Gastroesophageal sphincter (tissue), 4 donors: Measurements from ENCODE around the gene RPGR. TPM values are rescaled to one million over a fixed set of nuclear protein-coding genes. Genes with fewer than 3 reads are reported as not detected.

Source experiments
- ATAC-seq: fragments of 150-250 bp; one replicate; pipeline ENCODE4 v1.9.1; 2016; ENCODE audit warnings: mild to moderate bottlenecking, moderate library complexity
- H3K27ac ChIP-seq, 4 donors: fragments of 200-600 bp; sonication (generic) in 3 of 4; 1 replicate in 3 of 4; 2 replicates in 1 of 4; pipeline ENCODE4 v1.5.1; 2016 to 2019
- H3K27me3 ChIP-seq: fragments of 200-600 bp; sonication (generic); one replicate; pipeline ENCODE4 v1.5.1; 2019
- H3K36me3 ChIP-seq, 2 donors: fragments of 200-600 bp; sonication (generic); one replicate each; pipeline ENCODE4 v1.5.1; 2019; ENCODE audit warnings: control low read depth in 1 of 2
- H3K4me1 ChIP-seq, 3 donors: fragments of 200-600 bp; sonication (generic); 1 replicate in 2 of 3; 2 replicates in 1 of 3; pipeline ENCODE4 v1.5.1; 2016 to 2019; ENCODE audit warnings: control low read depth in 2 of 3
- H3K4me3 ChIP-seq, 2 donors: fragments of 200-600 bp; sonication (generic); one replicate each; pipeline ENCODE4 v1.5.1; 2019; ENCODE audit warnings: mild to moderate bottlenecking in 1 of 2, moderate library complexity in 1 of 2
- H3K9me3 ChIP-seq, 3 donors: fragments of 200-600 bp; sonication (generic); one replicate each; pipeline ENCODE4 v1.5.1; 2017 to 2019; ENCODE audit warnings: control low read depth in 2 of 3
- CTCF ChIP-seq, 4 experiments: fragments of 200-600 bp in 2 of 4; fragments of 450-650 bp in 2 of 4; sonication (generic) in 1 of 4; IDR thresholded peaks; one replicate each; pipeline ENCODE4 v1.5.1; 2017 to 2019; ENCODE audit warnings: antibody characterized with exemption in 4 of 4, mild to moderate bottlenecking in 2 of 4, moderate library complexity in 2 of 4
- EP300 ChIP-seq: sonication (generic); formaldehyde crosslinking; IDR thresholded peaks from one replicate; pipeline ENCODE4 v1.6.1; 2017; ENCODE audit warnings: antibody characterized with exemption, mild to moderate bottlenecking
- POLR2A ChIP-seq, 2 donors: fragments of 450-650 bp; IDR thresholded peaks; one replicate each; pipeline ENCODE4 v1.6.1; 2017; ENCODE audit warnings: antibody characterized with exemption in 2 of 2, mild to moderate bottlenecking in 2 of 2, moderate library complexity in 1 of 2
- POLR2AphosphoS5 ChIP-seq: sonication (generic); formaldehyde crosslinking; IDR thresholded peaks from one replicate; pipeline ENCODE4 v1.6.1; 2017; ENCODE audit warnings: antibody characterized with exemption
- WGBS, 2 donors: methylation state at CpG; one replicate each; pipeline ENCODE4 v1.1.5; 2018; ENCODE audit warnings: low coverage in 1 of 2; 5-methylcytosine and 5-hydroxymethylcytosine counted together
- total RNA-seq, 4 donors: library from RNA; depleted of rRNA; stranded (reverse); fragments of >200 nt; gene quantifications; one replicate each; pipeline ENCODE4 v1.1.0, GENCODE V29; 2016

RPGR gene
- total RNA-seq, 4 donors from 2014 or later, result 12.7 to 25.4 (median 20.0) TPM

- H3K4me3 ChIP-seq, result no peak within 1 kb of the TSS
- H3K27ac ChIP-seq, result no peak within 1 kb of the TSS
- H3K9me3 ChIP-seq, result no peaks in the 10 kb centered on the region
- TF ChIP-seq EP300 (no peak), CTCF (IDR thresholded peaks at IDR 0.05) (no peak), POLR2AphosphoS5 (no peak), POLR2A (IDR thresholded peaks at IDR 0.05) (no peak)
- H3K4me1 ChIP-seq, result no peaks in the 10 kb centered on the region
- WGBS, 2 donors, result 65 to 71% methylated on average over 4 of the region's 4 CpGs
- no peaks in the 10 kb centered on the region for H3K27me3 ChIP-seq
- no peak for ATAC-seq
- H3K36me3 ChIP-seq, result no peaks in the 10 kb centered on the region
These were observed 25.1 kb upstream of the RPGR start, which contains the start of gene OTC for GRCh38 chrX:38352362-38352761. Gene OTC (plus strand): TSS chrX:38352604. CDS start chrX:38352697, 93 bp downstream.

- Histone ChIP-seq H3K9me3 (no peaks in the 10 kb centered on the region), H3K27me3 (no peaks in the 10 kb centered on the region), H3K4me1 (no peaks in the 10 kb centered on the region), H3K36me3 (no peaks in the 10 kb centered on the region), H3K27ac (no peak overlapping the region), H3K4me3 (no peak overlapping the region)
- 60 to 68% methylated on average over 1 to 3 of the region's 3 CpGs for WGBS, 2 donors
- no peak for ATAC-seq
- TF ChIP-seq CTCF (IDR thresholded peaks at IDR 0.05) (no peak), EP300 (no peak), POLR2A (IDR thresholded peaks at IDR 0.05) (no peak), POLR2AphosphoS5 (no peak)
These were observed 24.0 kb upstream of the RPGR start for GRCh38 chrX:38351346-38351745.

GRCh38 chrX:38347136-38347535 lies 19.8 kb upstream of the RPGR start:
- no peak overlapping the region for H3K4me3 ChIP-seq
- H3K27ac ChIP-seq, result no peak overlapping the region
- WGBS, 2 donors, result 79% methylated on average over 2 of the region's 2 CpGs; no CpG with 5 or more reads in 1 of the 2 donors
- H3K4me1 ChIP-seq, result no peaks in the 10 kb centered on the region
- TF ChIP-seq POLR2A (IDR thresholded peaks at IDR 0.05) (no peak), EP300 (no peak), CTCF (IDR thresholded peaks at IDR 0.05) (no peak), POLR2AphosphoS5 (no peak)
- no peaks in the 10 kb centered on the region for H3K27me3 ChIP-seq
- ATAC-seq, result no peak
- H3K36me3 ChIP-seq, result no peaks in the 10 kb centered on the region
- no peaks in the 10 kb centered on the region for H3K9me3 ChIP-seq

- Histone ChIP-seq H3K9me3 (no peaks in the 10 kb centered on the region), H3K4me1 (no peaks in the 10 kb centered on the region), H3K27me3 (no peaks in the 10 kb centered on the region), H3K4me3 (no peak overlapping the region), H3K27ac (no peak overlapping the region), H3K36me3 (no peaks in the 10 kb centered on the region)
- 48 to 51% methylated on average over 2 to 5 of the region's 5 CpGs for WGBS, 2 donors
- ATAC-seq, result no peak
- TF ChIP-seq CTCF (IDR thresholded peaks at IDR 0.05), result no peak
- no peak for TF ChIP-seq EP300
- TF ChIP-seq POLR2A (IDR thresholded peaks at IDR 0.05), result no peak
- TF ChIP-seq POLR2AphosphoS5, result no peak
These were observed 18.8 kb upstream of the RPGR start for GRCh38 chrX:38346150-38346549.

GRCh38 chrX:38342853-38343778 lies 15.8 kb upstream of the RPGR start:
- Histone ChIP-seq H3K27me3 (no peaks in the 10 kb centered on the region), H3K4me3 (no peak overlapping the region), H3K27ac (no peak overlapping the region), H3K36me3 (no peaks in the 10 kb centered on the region), H3K9me3 (no peaks in the 10 kb centered on the region), H3K4me1 (no peaks in the 10 kb centered on the region)
- no peak for ATAC-seq
- TF ChIP-seq CTCF (IDR thresholded peaks at IDR 0.05) (no peak), POLR2AphosphoS5 (no peak), POLR2A (IDR thresholded peaks at IDR 0.05) (no peak), EP300 (no peak)
- WGBS, 2 donors, result 43 to 61% methylated on average over 2 of the region's 2 CpGs
